ENCODE measurements around the gene PIPOX.

DNA sequence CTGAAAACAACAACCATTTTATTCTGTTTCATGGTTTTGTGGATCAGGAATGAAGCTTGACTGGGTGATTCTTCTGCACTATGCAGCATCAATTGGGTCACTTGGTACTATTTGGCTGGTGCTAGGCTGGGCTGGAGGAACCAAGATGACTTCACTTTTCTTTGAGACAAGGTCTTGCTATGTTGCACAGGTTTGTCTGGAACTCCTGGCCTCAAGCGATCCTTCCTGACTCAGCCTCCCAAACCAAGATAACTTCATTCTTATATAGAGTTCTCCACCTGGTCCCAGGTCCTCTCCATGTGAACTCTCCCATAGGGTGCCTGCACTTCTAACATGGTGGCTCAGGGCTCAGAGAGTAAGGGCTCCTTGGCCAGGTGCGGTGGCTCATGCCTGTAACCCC is 1.9 kb upstream of the PIPOX start:
- TF ChIP-seq, protein P1, sequence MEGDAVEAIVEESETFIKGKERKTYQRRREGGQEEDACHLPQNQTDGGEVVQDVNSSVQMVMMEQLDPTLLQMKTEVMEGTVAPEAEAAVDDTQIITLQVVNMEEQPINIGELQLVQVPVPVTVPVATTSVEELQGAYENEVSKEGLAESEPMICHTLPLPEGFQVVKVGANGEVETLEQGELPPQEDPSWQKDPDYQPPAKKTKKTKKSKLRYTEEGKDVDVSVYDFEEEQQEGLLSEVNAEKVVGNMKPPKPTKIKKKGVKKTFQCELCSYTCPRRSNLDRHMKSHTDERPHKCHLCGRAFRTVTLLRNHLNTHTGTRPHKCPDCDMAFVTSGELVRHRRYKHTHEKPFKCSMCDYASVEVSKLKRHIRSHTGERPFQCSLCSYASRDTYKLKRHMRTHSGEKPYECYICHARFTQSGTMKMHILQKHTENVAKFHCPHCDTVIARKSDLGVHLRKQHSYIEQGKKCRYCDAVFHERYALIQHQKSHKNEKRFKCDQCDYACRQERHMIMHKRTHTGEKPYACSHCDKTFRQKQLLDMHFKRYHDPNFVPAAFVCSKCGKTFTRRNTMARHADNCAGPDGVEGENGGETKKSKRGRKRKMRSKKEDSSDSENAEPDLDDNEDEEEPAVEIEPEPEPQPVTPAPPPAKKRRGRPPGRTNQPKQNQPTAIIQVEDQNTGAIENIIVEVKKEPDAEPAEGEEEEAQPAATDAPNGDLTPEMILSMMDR (IDR thresholded peaks at IDR 0.05; ENCODE audit: low read length): no peak
- TF ChIP-seq EZH2 (optimal IDR thresholded peaks at IDR 0.05; ENCODE audit: low read depth, low read length): no peak
- TF ChIP-seq EZH2phosphoT487 (IDR thresholded peaks at IDR 0.05; ENCODE audit: low read length): no peak

All from MM.1S (cell line).